IMR-90 (cell line): Measurements from ENCODE around the gene AHDC1. TPM values are rescaled to one million over a fixed set of nuclear protein-coding genes. Genes with fewer than 3 reads are reported as not detected.
A peak's percentile ranks its signal among the peaks of the same experiment; 100 is the strongest.

Source experiments
- ATAC-seq: fragments of 200-7000 bp; cut with Tn5 transposase; 2 replicates; pipeline ENCODE4 v1.9.1; 2020; ENCODE audit warnings: low read depth, mild to moderate bottlenecking, moderate library complexity
- BruUV-seq: library from RNA; stranded (reverse); fragments of 400-500 nt; replicated peaks from 2 replicates; lab custom pipeline; 2021; lab: Mats Ljungman, UMichigan
- CTCF ChIA-PET: fragments of 300-600 bp; formaldehyde crosslinking; extraction: SDS; loops from one replicate; lab custom pipeline; 2021; ENCODE audit warnings: antibody characterized with exemption; lab: Yijun Ruan, JAX
- POLR2A ChIA-PET: fragments of 300-600 bp; sonication (Branson Sonifier 250); formaldehyde crosslinking; loops from one replicate; lab custom pipeline; 2022; ENCODE audit warnings: antibody characterized with exemption; ENCODE audit not compliant: unreplicated experiment; lab: Charles Lee
- DNase-seq: peaks from one replicate; pipeline ENCODE4 v3.0.0; 2013
- H2AFZ ChIP-seq: replicated peaks from 2 replicates; pipeline ENCODE3; 2013; ENCODE audit warnings: low read length, mild to moderate bottlenecking; ENCODE audit not compliant: poor library complexity
- H2AK5ac ChIP-seq: 2 replicates; pipeline ENCODE4 v1.6.1; 2013; ENCODE audit warnings: low read depth, low read length, inconsistent platforms
- H2AK9ac ChIP-seq: replicated peaks from 2 replicates; pipeline ENCODE3; 2013; ENCODE audit warnings: mild to moderate bottlenecking, low read depth, low read length, moderate library complexity; ENCODE audit not compliant: poor library complexity
- H2BK120ac ChIP-seq: 2 replicates; pipeline ENCODE4 v1.6.1; 2013; ENCODE audit warnings: low read depth, low read length, inconsistent platforms
- H2BK15ac ChIP-seq: 3 replicates; pipeline ENCODE4 v1.6.1; 2013; ENCODE audit warnings: low read depth, low read length, inconsistent platforms
- H2BK20ac ChIP-seq: 2 replicates; pipeline ENCODE4 v1.6.1; 2013; ENCODE audit warnings: low read depth, mild to moderate bottlenecking, inconsistent platforms, low read length, moderate library complexity
- H2BK5ac ChIP-seq: 2 replicates; pipeline ENCODE4 v1.6.1; 2013; ENCODE audit warnings: mild to moderate bottlenecking, low read depth, low read length, inconsistent platforms; ENCODE audit not compliant: poor library complexity, severe bottlenecking
- H3K14ac ChIP-seq: replicated peaks from 2 replicates; pipeline ENCODE4 v1.6.1; 2013; ENCODE audit warnings: low read depth, low read length, inconsistent platforms
- H3K18ac ChIP-seq: 2 replicates; pipeline ENCODE4 v1.6.1; 2013; ENCODE audit warnings: low read depth, low read length, control low read depth
- H3K23ac ChIP-seq: 2 replicates; pipeline ENCODE4 v1.6.1; 2013; ENCODE audit warnings: low read depth, low read length, inconsistent platforms
- H3K27ac ChIP-seq: 2 replicates; pipeline ENCODE4 v1.5.1; 2013; ENCODE audit warnings: mild to moderate bottlenecking, control low read depth, low read length; ENCODE audit not compliant: insufficient read depth
- H3K27me3 ChIP-seq: 2 replicates; pipeline ENCODE4 v1.6.1; 2013; ENCODE audit warnings: low read length; ENCODE audit not compliant: control insufficient read depth, insufficient read depth
- H3K36me3 ChIP-seq: 2 replicates; pipeline ENCODE4 v1.6.1; 2013; ENCODE audit warnings: low read length, mixed read lengths; ENCODE audit not compliant: control insufficient read depth, insufficient read depth
- H3K4ac ChIP-seq: 2 replicates; pipeline ENCODE4 v1.6.1; 2013; ENCODE audit warnings: low read depth, low read length, inconsistent platforms
- H3K4me1 ChIP-seq: 2 replicates; pipeline ENCODE4 v1.6.1; 2013; ENCODE audit warnings: low read length, mixed read lengths; ENCODE audit not compliant: control insufficient read depth, insufficient read depth
- H3K4me2 ChIP-seq: 2 replicates; pipeline ENCODE4 v1.6.1; 2013; ENCODE audit warnings: low read depth, mild to moderate bottlenecking, control low read depth, low read length, moderate library complexity
- H3K4me3 ChIP-seq: 2 replicates; pipeline ENCODE4 v1.5.1; 2013; ENCODE audit warnings: low read depth, mild to moderate bottlenecking, control low read depth, low read length, moderate library complexity; ENCODE audit not compliant: insufficient read depth
- H3K56ac ChIP-seq: 2 replicates; pipeline ENCODE4 v1.6.1; 2013; ENCODE audit warnings: low read length, inconsistent platforms; ENCODE audit not compliant: insufficient read depth; ENCODE audit errors: extremely low read depth
- H3K79me1 ChIP-seq, 2 experiments: 2 replicates each; pipeline ENCODE4 v1.6.1; 2013; ENCODE audit warnings: low read length in 2 of 2, inconsistent platforms in 1 of 2, low read depth in 1 of 2
- H3K9ac ChIP-seq: 2 replicates; pipeline ENCODE4 v1.6.1; 2013; ENCODE audit warnings: low read depth, low read length, control low read depth
- H3K9me1 ChIP-seq: 2 replicates; pipeline ENCODE4 v1.6.1; 2013; ENCODE audit warnings: low read length, inconsistent platforms; ENCODE audit not compliant: insufficient read depth
- H3K9me3 ChIP-seq: 2 replicates; pipeline ENCODE4 v1.6.1; 2013; ENCODE audit warnings: low read length; ENCODE audit not compliant: control insufficient read depth, insufficient read depth
- H4K20me1 ChIP-seq: 2 replicates; pipeline ENCODE4 v1.6.1; 2013; ENCODE audit warnings: low read length, inconsistent platforms; ENCODE audit not compliant: insufficient read depth
- H4K5ac ChIP-seq: 2 replicates; pipeline ENCODE4 v1.6.1; 2013; ENCODE audit warnings: mild to moderate bottlenecking, low read depth, low read length, control low read depth
- H4K8ac ChIP-seq, 2 experiments: 2 replicates each; pipeline ENCODE4 v1.6.1; 2013; ENCODE audit warnings: low read depth in 2 of 2, low read length in 2 of 2, control low read depth in 1 of 2, inconsistent platforms in 1 of 2
- H4K91ac ChIP-seq: 2 replicates; pipeline ENCODE4 v1.6.1; 2013; ENCODE audit warnings: low read depth, low read length, inconsistent platforms; ENCODE audit not compliant: insufficient read depth
- BHLHE40 ChIP-seq: fragments of 150-350 bp; IDR thresholded peaks from 2 replicates; pipeline ENCODE4 v1.6.1; 2016; ENCODE audit warnings: mild to moderate bottlenecking, low read depth, low read length
- CEBPB ChIP-seq: IDR thresholded peaks from 2 replicates; pipeline ENCODE4 v1.6.1; 2012; ENCODE audit warnings: low read depth, low read length, improper control_type of control experiment
- CHD1 ChIP-seq: IDR thresholded peaks from 2 replicates; pipeline ENCODE4 v1.6.1; 2012; ENCODE audit warnings: low read depth, low read length, improper control_type of control experiment
- CTCF ChIP-seq: conservative IDR thresholded peaks from 2 replicates; pipeline ENCODE4 v1.5.1; 2012; ENCODE audit warnings: mild to moderate bottlenecking, low read depth, low read length, improper control_type of control experiment
- FOS ChIP-seq: fragments of 150-350 bp; IDR thresholded peaks from 2 replicates; pipeline ENCODE4 v1.6.1; 2016; ENCODE audit warnings: low read depth, low read length
- MAFK ChIP-seq: IDR thresholded peaks from 2 replicates; pipeline ENCODE4 v1.6.1; 2012; ENCODE audit warnings: low read depth, low read length, improper control_type of control experiment
- MAZ ChIP-seq: IDR thresholded peaks from 2 replicates; pipeline ENCODE4 v1.6.1; 2012; ENCODE audit warnings: low read depth, mild to moderate bottlenecking, low read length, improper control_type of control experiment, moderate library complexity, borderline replicate concordance
- MXI1 ChIP-seq: IDR thresholded peaks from 2 replicates; pipeline ENCODE4 v1.6.1; 2012; ENCODE audit warnings: low read depth, mild to moderate bottlenecking, low read length, moderate library complexity, borderline replicate concordance
- NFE2L2 ChIP-seq: fragments of 150-350 bp; IDR thresholded peaks from 2 replicates; pipeline ENCODE4 v1.6.1; 2016; ENCODE audit warnings: low read depth, mild to moderate bottlenecking, low read length
- POLR2A ChIP-seq: IDR thresholded peaks from 2 replicates; pipeline ENCODE4 v1.6.1; 2012; ENCODE audit warnings: mild to moderate bottlenecking, low read depth, low read length
- RAD21 ChIP-seq: IDR thresholded peaks from 2 replicates; pipeline ENCODE4 v1.6.1; 2012; ENCODE audit warnings: low read length, improper control_type of control experiment
- RCOR1 ChIP-seq: IDR thresholded peaks from 2 replicates; pipeline ENCODE4 v1.6.1; 2012; ENCODE audit warnings: mild to moderate bottlenecking, low read length, improper control_type of control experiment; ENCODE audit not compliant: insufficient replicate concordance
- SMC3 ChIP-seq: fragments of 150-350 bp; IDR thresholded peaks from 2 replicates; pipeline ENCODE4 v1.6.1; 2016; ENCODE audit warnings: low read depth, mild to moderate bottlenecking, antibody characterized with exemption, low read length, moderate library complexity
- WGBS, 2 experiments: methylation state at CpG; one replicate each; pipeline versions ENCODE4 v1.1.5 to v1.1.7; 2013; ENCODE audit warnings: missing lambda C conversion rate in 2 of 2; ENCODE audit not compliant: insufficient read length in 1 of 2; ENCODE audit errors: extremely low coverage in 2 of 2; 5-methylcytosine and 5-hydroxymethylcytosine counted together
- dilution Hi-C: fragments of 300-500 bp; cut with HindIII; formaldehyde crosslinking; loops from one replicate; pipeline ENCODE4 v1.14.3; 2018; ENCODE audit warnings: low sequenced_read_pairs; ENCODE audit not compliant: unreplicated experiment
- in situ Hi-C: fragments of 300-500 bp; cut with MboI; formaldehyde crosslinking; loops from 3 replicates; pipeline ENCODE4 v1.14.3; 2019; ENCODE audit warnings: low sequenced_read_pairs, inconsistent platforms, mixed read lengths
- intact Hi-C: fragments of 100-400 bp; cut with micrococcal nuclease; formaldehyde crosslinking; loops from 2 replicates; pipeline ENCODE4 v1.10.0; 2022
- polyA plus RNA-seq, 3 experiments: library from polyadenylated mRNA; depleted of rRNA; stranded (reverse); fragments of >200 nt; gene quantifications; 2 replicates each; pipeline ENCODE4 v1.2.3, GENCODE V29; 2012; ENCODE audit warnings: low replicate concordance in 1 of 3
- total RNA-seq: library from RNA; depleted of rRNA; stranded (reverse); fragments of >200 nt; gene quantifications from 2 replicates; pipeline ENCODE4 v1.2.3, GENCODE V29; 2012
- TF ChIP-seq, protein P1 (sequence below): fragments of 150-350 bp; IDR thresholded peaks from 2 replicates; pipeline ENCODE4 v1.6.1; 2017; ENCODE audit warnings: mild to moderate bottlenecking, antibody characterized with exemption, low read length, low read depth
- TF ChIP-seq, protein P2 (sequence below): fragments of 150-350 bp; IDR thresholded peaks from 2 replicates; pipeline ENCODE4 v1.6.1; 2016; ENCODE audit warnings: low read depth, mild to moderate bottlenecking, low read length, moderate library complexity, borderline replicate concordance

Gene AHDC1
- total and polyA plus RNA-seq, 2 of the 4 experiments (the other 2 are of a cell fraction) = 2.0 to 11.6 TPM

DNA sequence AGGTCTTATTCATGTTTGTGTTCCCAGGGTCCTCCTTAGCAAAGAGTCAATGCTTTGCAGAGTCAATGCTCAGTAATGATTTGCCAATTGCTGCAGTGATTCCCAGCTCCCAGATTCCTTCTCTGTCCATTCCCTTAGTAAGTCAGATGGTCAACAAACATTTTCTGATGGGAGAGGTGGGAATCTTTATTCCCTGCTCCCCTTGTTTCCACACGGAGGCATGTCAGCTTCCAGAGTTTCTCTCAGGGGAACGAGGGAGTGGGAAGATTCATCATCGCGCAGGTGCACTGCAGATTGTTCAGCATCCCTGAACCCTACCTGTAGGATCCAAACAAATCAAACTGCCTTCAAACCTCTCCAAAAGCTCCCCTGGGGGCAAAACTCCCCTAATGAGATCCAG, 7.5 kb upstream of the AHDC1 start:
- DNase-seq (no peak), ATAC-seq (no peak)
- H3K27ac ChIP-seq = no peak overlapping the region
- peaks cover 42% of the 10 kb centered on the region for H3K27me3 ChIP-seq
- no peak overlapping the region for H3K9ac ChIP-seq
- no peaks in the 10 kb centered on the region; the same call in 1 of the 2 replicates for H3K4me1 ChIP-seq
- no peak overlapping the region for H3K4me2 ChIP-seq
- WGBS, 2 experiments = no CpG with 5 or more reads among the region's 4 CpGs
- no peak overlapping the region for H3K18ac ChIP-seq
- no TSS peak for BruUV-seq
- no peak overlapping the region for H3K4me3 ChIP-seq
- H3K56ac ChIP-seq = no peak overlapping the region
- no peaks in the 10 kb centered on the region for H3K9me3 ChIP-seq
- POLR2A ChIA-PET = no interaction called here
- no peak overlapping the region for H2AK9ac ChIP-seq
- no peak overlapping the region for H4K91ac ChIP-seq
- H2BK15ac ChIP-seq = no peak overlapping the region
- dilution Hi-C loops = no loop called here
- in situ Hi-C loops = loop anchor here (5.0 kb wide), 1 partner anchor 51 kb away; no protein-coding TSS in a partner anchor
- CTCF ChIA-PET = interaction anchor here (0.7 kb wide), 1 partner anchor 311 kb away, joined by 3 read pairs; no protein-coding TSS in a partner anchor
- no peak overlapping the region for H2BK20ac ChIP-seq
- no peaks in the 10 kb centered on the region for H3K79me1 ChIP-seq
- intact Hi-C loops = no loop called here
- H2BK120ac ChIP-seq = no peak overlapping the region
- no peak overlapping the region for H4K8ac ChIP-seq
- peak overlapping the region; percentile 5 for H2AFZ ChIP-seq
- H3K9me1 ChIP-seq = no peaks in the 10 kb centered on the region
- no peak overlapping the region for H2BK5ac ChIP-seq
- no peak overlapping the region for H2AK5ac ChIP-seq
- H3K23ac ChIP-seq = no peak overlapping the region
- no peaks in the 10 kb centered on the region for H3K36me3 ChIP-seq
- H3K4ac ChIP-seq = no peak overlapping the region
- no peaks in the 10 kb centered on the region for H4K20me1 ChIP-seq
- no peak overlapping the region for H4K5ac ChIP-seq
- H3K14ac ChIP-seq = no peak overlapping the region
- TF ChIP-seq, protein P1, sequence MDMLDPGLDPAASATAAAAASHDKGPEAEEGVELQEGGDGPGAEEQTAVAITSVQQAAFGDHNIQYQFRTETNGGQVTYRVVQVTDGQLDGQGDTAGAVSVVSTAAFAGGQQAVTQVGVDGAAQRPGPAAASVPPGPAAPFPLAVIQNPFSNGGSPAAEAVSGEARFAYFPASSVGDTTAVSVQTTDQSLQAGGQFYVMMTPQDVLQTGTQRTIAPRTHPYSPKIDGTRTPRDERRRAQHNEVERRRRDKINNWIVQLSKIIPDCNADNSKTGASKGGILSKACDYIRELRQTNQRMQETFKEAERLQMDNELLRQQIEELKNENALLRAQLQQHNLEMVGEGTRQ = no peak
- no peak for TF ChIP-seq MXI1
- TF ChIP-seq, protein P2, sequence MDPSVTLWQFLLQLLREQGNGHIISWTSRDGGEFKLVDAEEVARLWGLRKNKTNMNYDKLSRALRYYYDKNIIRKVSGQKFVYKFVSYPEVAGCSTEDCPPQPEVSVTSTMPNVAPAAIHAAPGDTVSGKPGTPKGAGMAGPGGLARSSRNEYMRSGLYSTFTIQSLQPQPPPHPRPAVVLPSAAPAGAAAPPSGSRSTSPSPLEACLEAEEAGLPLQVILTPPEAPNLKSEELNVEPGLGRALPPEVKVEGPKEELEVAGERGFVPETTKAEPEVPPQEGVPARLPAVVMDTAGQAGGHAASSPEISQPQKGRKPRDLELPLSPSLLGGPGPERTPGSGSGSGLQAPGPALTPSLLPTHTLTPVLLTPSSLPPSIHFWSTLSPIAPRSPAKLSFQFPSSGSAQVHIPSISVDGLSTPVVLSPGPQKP = no peak
- TF ChIP-seq CEBPB = no peak
- TF ChIP-seq SMC3 = no peak
- no peak for TF ChIP-seq FOS
- no peak for TF ChIP-seq MAZ
- no peak for TF ChIP-seq POLR2A
- TF ChIP-seq CHD1 = no peak
- no peak for TF ChIP-seq MAFK
- TF ChIP-seq NFE2L2 = no peak
- TF ChIP-seq CTCF = no peak
- no peak for TF ChIP-seq RAD21
- no peak for TF ChIP-seq RCOR1
- no peak for TF ChIP-seq BHLHE40
